WERI-Rb-1 (cell line): ENCODE data around the gene ZNF800.
A peak's percentile ranks its signal among the peaks of the same experiment; 100 is the strongest.
"Not testable (repeated sequence)": the region's sequence is repeated elsewhere in the genome, so short reads cannot be mapped to it uniquely, and the experiment has no call there.

Experiments
- DNase-seq: peaks from one replicate; pipeline ENCODE4 v3.0.0-alpha.2; 2020
- H3K27ac ChIP-seq: fragments of 250-450 bp; sonication (Bioruptor Pico); 2 replicates; pipeline ENCODE4 v1.5.1; 2020; ENCODE audit warnings: mild to moderate bottlenecking, moderate library complexity
- H3K27me3 ChIP-seq: fragments of 250-450 bp; sonication (Bioruptor Pico); 2 replicates; pipeline ENCODE4 v1.5.1; 2021; ENCODE audit warnings: mild to moderate bottlenecking, low read depth, moderate library complexity; ENCODE audit not compliant: insufficient read depth, severe bottlenecking
- H3K36me3 ChIP-seq: fragments of 250-450 bp; sonication (Bioruptor Pico); 2 replicates; pipeline ENCODE4 v1.5.1; 2020; ENCODE audit warnings: mild to moderate bottlenecking, moderate library complexity
- H3K4me3 ChIP-seq: 2 replicates; pipeline ENCODE4 v1.5.1; 2011; ENCODE audit warnings: low read depth, mild to moderate bottlenecking, control low read depth, low read length
- H3K9me3 ChIP-seq: fragments of 250-450 bp; sonication (Bioruptor Pico); 2 replicates; pipeline ENCODE4 v1.5.1; 2021; ENCODE audit warnings: mild to moderate bottlenecking, moderate library complexity; ENCODE audit not compliant: severe bottlenecking
- TF ChIP-seq, protein P1 (sequence below): IDR thresholded peaks from 2 replicates; pipeline ENCODE4 v1.5.1; 2011; ENCODE audit warnings: low read depth, mild to moderate bottlenecking, control low read depth, inconsistent platforms, low read length

ZNF800 gene

DNA sequence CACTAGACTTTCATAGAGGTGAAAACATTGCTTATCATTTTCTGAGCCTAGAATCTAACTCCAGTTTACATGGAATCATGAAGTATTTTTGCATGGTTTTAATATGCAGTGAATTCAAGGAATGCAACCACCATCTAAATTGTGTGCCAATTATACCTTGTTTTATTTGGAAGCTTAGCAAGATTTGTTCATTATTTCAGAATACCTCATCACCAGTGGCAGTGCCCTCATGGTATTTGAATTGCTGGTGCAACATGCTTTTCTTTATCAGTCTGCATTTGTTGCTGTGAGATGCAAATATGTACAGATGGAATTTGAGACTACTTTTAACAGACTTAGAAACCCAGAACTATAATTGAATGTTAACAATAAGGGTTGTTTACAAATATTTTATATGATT lies 18.7 kb upstream of the ZNF800 start:
- TF ChIP-seq, protein P1, sequence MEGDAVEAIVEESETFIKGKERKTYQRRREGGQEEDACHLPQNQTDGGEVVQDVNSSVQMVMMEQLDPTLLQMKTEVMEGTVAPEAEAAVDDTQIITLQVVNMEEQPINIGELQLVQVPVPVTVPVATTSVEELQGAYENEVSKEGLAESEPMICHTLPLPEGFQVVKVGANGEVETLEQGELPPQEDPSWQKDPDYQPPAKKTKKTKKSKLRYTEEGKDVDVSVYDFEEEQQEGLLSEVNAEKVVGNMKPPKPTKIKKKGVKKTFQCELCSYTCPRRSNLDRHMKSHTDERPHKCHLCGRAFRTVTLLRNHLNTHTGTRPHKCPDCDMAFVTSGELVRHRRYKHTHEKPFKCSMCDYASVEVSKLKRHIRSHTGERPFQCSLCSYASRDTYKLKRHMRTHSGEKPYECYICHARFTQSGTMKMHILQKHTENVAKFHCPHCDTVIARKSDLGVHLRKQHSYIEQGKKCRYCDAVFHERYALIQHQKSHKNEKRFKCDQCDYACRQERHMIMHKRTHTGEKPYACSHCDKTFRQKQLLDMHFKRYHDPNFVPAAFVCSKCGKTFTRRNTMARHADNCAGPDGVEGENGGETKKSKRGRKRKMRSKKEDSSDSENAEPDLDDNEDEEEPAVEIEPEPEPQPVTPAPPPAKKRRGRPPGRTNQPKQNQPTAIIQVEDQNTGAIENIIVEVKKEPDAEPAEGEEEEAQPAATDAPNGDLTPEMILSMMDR: no peak
- no peak for DNase-seq
- H3K27me3 ChIP-seq: no peaks in the 10 kb centered on the region

DNA sequence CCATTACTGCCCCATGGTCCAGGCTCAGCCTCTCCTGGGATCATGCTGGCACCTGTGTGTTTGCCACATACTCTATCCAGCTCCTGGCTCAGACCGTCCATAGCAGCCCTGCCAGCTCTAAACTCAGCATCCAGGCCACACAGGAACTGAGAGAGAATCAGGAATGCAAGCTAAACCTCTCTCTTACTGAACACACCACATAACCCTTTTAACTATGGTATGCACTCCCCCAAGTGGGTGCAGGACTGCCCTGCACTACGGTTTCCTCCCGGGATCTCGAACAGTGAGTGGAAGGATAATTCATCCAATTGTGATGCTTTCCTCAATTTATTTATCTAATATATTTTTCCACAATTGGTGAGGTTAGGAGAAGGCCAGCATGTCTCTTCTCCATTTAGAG lies 17.1 kb upstream of the ZNF800 start:
- Histone ChIP-seq H3K27me3 (no peaks in the 10 kb centered on the region), H3K36me3 (no peaks in the 10 kb centered on the region), H3K9me3 (no peaks in the 10 kb centered on the region), H3K4me3 (no peak overlapping the region), H3K27ac (no peak overlapping the region)
- DNase-seq: no peak
- TF ChIP-seq, protein P1: peak; percentile 17; the same call in 1 of the 2 replicates

More for the DNA sequence above, 18.7 kb upstream of the ZNF800 start:
- Histone ChIP-seq H3K4me3 (no peak overlapping the region), H3K36me3 (no peaks in the 10 kb centered on the region), H3K9me3 (no peaks in the 10 kb centered on the region), H3K27ac (no peak overlapping the region)

GRCh38 chr7:127404286-127405072 lies 12.0 kb upstream of the ZNF800 start:
- no peak for DNase-seq
- H3K4me3 ChIP-seq: no peak overlapping the region
- H3K27ac ChIP-seq: no peak overlapping the region
- no peaks in the 10 kb centered on the region for H3K9me3 ChIP-seq
- TF ChIP-seq, protein P1: no peak
- H3K36me3 ChIP-seq: no peaks in the 10 kb centered on the region
- no peaks in the 10 kb centered on the region for H3K27me3 ChIP-seq

- peaks cover 4% of the 10 kb centered on the region for H3K36me3 ChIP-seq
- H3K4me3 ChIP-seq: no peak overlapping the region
- H3K27me3 ChIP-seq: no peaks in the 10 kb centered on the region
- H3K27ac ChIP-seq: no peak overlapping the region
- no peak for DNase-seq
- TF ChIP-seq, protein P1: no peak
- H3K9me3 ChIP-seq: no peaks in the 10 kb centered on the region
Observed at GRCh38 chr7:127396184-127396583, 3.7 kb upstream of the ZNF800 start.

DNA sequence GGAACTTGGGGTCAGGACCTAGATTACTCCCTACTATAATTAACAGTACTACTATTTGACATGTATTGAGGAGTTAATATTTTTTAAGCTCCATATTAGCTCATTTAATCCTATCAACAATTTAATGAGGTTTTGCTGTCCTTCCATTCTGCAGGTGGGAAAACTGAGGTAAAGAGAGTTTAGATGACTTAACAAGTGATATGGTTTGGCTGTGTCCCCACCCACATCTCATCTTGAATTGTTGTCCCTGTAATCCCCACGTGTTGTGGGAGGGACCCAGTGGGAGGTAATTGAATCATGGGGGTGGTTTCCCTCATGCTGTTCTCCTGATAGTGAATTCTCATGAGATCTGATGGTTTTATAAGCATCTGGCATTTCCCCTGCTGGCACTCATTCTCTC lies 2.6 kb upstream of the ZNF800 start:
- H3K27me3 ChIP-seq, H3K27ac ChIP-seq, DNase-seq: not testable (repeated sequence)

GRCh38 chr7:127393368-127394058 lies 1.0 kb upstream of the ZNF800 start:
- Histone ChIP-seq H3K27ac (peak overlapping the region; percentile 86), H3K9me3 (no peaks in the 10 kb centered on the region), H3K36me3 (peaks cover 29% of the 10 kb centered on the region), H3K4me3 (peak overlapping the region; percentile 81), H3K27me3 (no peaks in the 10 kb centered on the region)
- DNase-seq: no peak
- TF ChIP-seq, protein P1: no peak

More for the DNA sequence above, 2.6 kb upstream of the ZNF800 start:
- not testable (repeated sequence) for H3K4me3 ChIP-seq, H3K9me3 ChIP-seq
- peaks cover 14% of the 10 kb centered on the region for H3K36me3 ChIP-seq
